H1 (cell line): ENCODE measurements around the gene PSMF1. TPM values are rescaled to one million over a fixed set of nuclear protein-coding genes. Genes with fewer than 3 reads are reported as not detected.
A peak's percentile ranks its signal among the peaks of the same experiment; 100 is the strongest.

Experiments
- CTCF ChIA-PET: fragments of 300-600 bp; sonication (Branson Sonifier 250); formaldehyde crosslinking; loops from one replicate; lab custom pipeline; 2021; ENCODE audit not compliant: partially characterized antibody; lab: Charles Lee
- POLR2A ChIA-PET: fragments of 300-600 bp; sonication (Branson Sonifier 250); formaldehyde crosslinking; loops from one replicate; lab custom pipeline; 2021; ENCODE audit warnings: inconsistent platforms; ENCODE audit not compliant: partially characterized antibody; lab: Charles Lee
- DNase-seq, 2 experiments: peaks; one replicate each; pipeline versions ENCODE4 v3.0.0 to v3.0.0-alpha.2; 2010 to 2022; ENCODE audit warnings: low spot score in 2 of 2, low read depth in 1 of 2, mixed read lengths in 1 of 2
- FAIRE-seq: peaks from 2 replicates; lab custom pipeline; 2011; peaks lifted over from hg19 to GRCh38; lab: Jason Lieb, UNC
- H2AFZ ChIP-seq: 2 replicates; pipeline ENCODE4 v1.8.1; 2012; ENCODE audit warnings: low read length, inconsistent platforms
- H2AK5ac ChIP-seq: 2 replicates; pipeline ENCODE4 v1.6.1; 2013; ENCODE audit warnings: low read depth, low read length
- H2BK120ac ChIP-seq: replicated peaks from 2 replicates; pipeline ENCODE3; 2013; ENCODE audit warnings: low read depth, low read length, inconsistent platforms
- H2BK12ac ChIP-seq: 2 replicates; pipeline ENCODE4 v1.6.1; 2013; ENCODE audit warnings: low read depth, low read length
- H2BK15ac ChIP-seq: 2 replicates; pipeline ENCODE4 v1.6.1; 2013; ENCODE audit warnings: low read length
- H2BK20ac ChIP-seq: 2 replicates; pipeline ENCODE4 v1.6.1; 2013; ENCODE audit warnings: low read length
- H2BK5ac ChIP-seq: 2 replicates; pipeline ENCODE4 v1.6.1; 2013; ENCODE audit warnings: low read depth, low read length
- H3K14ac ChIP-seq: 2 replicates; pipeline ENCODE4 v1.6.1; 2013; ENCODE audit warnings: inconsistent platforms; ENCODE audit not compliant: insufficient read length
- H3K18ac ChIP-seq: 2 replicates; pipeline ENCODE4 v1.6.1; 2013; ENCODE audit warnings: low read length; ENCODE audit errors: extremely low read depth
- H3K23ac ChIP-seq: 2 replicates; pipeline ENCODE4 v1.6.1; 2013; ENCODE audit warnings: inconsistent platforms; ENCODE audit not compliant: insufficient read length
- H3K23me2 ChIP-seq: 2 replicates; pipeline ENCODE4 v1.6.1; 2013; ENCODE audit warnings: low read depth, low read length
- H3K27ac ChIP-seq: 2 replicates; pipeline ENCODE4 v1.6.1; 2011; ENCODE audit warnings: low read depth, low read length, inconsistent platforms
- H3K27me3 ChIP-seq, 4 experiments: replicated peaks in 1 of 4; 1 replicate in 1 of 4; 2 replicates in 3 of 4; pipeline versions ENCODE4 v1.6.1 to v1.8.1; 2011 to 2013; ENCODE audit warnings: low read length in 3 of 4, mild to moderate bottlenecking in 3 of 4, inconsistent platforms in 2 of 4, mixed read lengths in 2 of 4, moderate library complexity in 1 of 4; ENCODE audit not compliant: control insufficient read depth in 3 of 4, insufficient read depth in 3 of 4; ENCODE audit errors: extremely low read depth in 1 of 4
- H3K36me3 ChIP-seq, 4 experiments: 2 replicates each; pipeline versions ENCODE4 v1.6.1 to v1.8.1; 2011 to 2013; ENCODE audit warnings: mild to moderate bottlenecking in 4 of 4, low read length in 3 of 4, moderate library complexity in 2 of 4, control low read depth in 1 of 4, inconsistent platforms in 1 of 4; ENCODE audit not compliant: insufficient read depth in 4 of 4, control insufficient read depth in 2 of 4
- H3K4ac ChIP-seq: replicated peaks from 2 replicates; pipeline ENCODE3; 2013; ENCODE audit warnings: low read length, low read depth, mixed read lengths, inconsistent platforms; ENCODE audit not compliant: insufficient read length
- H3K4me1 ChIP-seq, 4 experiments: replicated peaks in 1 of 4; 1 replicate in 1 of 4; 2 replicates in 3 of 4; pipeline versions ENCODE4 v1.6.1 to v1.8.1; 2011 to 2013; ENCODE audit warnings: low read length in 3 of 4, inconsistent platforms in 2 of 4, mixed read lengths in 1 of 4; ENCODE audit not compliant: insufficient read depth in 4 of 4, control insufficient read depth in 3 of 4
- H3K4me2 ChIP-seq, 2 experiments: 2 replicates each; pipeline versions ENCODE4 v1.6.1 to v1.8.1; 2011 to 2013; ENCODE audit warnings: low read depth in 2 of 2, low read length in 2 of 2, control low read depth in 1 of 2, inconsistent platforms in 1 of 2, mild to moderate bottlenecking in 1 of 2; ENCODE audit not compliant: insufficient read depth in 1 of 2
- H3K4me3 ChIP-seq, 4 experiments: fragments of 200-600, 300-600 bp in 1 of 4; sonication (generic), shearing (Covaris generic), sonication (Bioruptor Twin) in 1 of 4; 2 replicates each; pipeline versions ENCODE4 v1.5.1 to v1.8.1; 2011 to 2016; ENCODE audit warnings: low read length in 4 of 4, low read depth in 3 of 4, control low read depth in 2 of 4, inconsistent platforms in 2 of 4, mild to moderate bottlenecking in 2 of 4, mixed read lengths in 1 of 4, moderate library complexity in 1 of 4; ENCODE audit not compliant: insufficient read depth in 2 of 4; ENCODE audit errors: extremely low read depth in 1 of 4
- H3K56ac ChIP-seq: replicated peaks from 2 replicates; pipeline ENCODE3; 2013; ENCODE audit warnings: low read depth, mild to moderate bottlenecking, mixed read lengths, low read length, inconsistent platforms; ENCODE audit not compliant: insufficient read length
- H3K79me1 ChIP-seq: 2 replicates; pipeline ENCODE4 v1.6.1; 2013; ENCODE audit warnings: low read depth, low read length, control low read depth
- H3K79me2 ChIP-seq, 2 experiments: 2 replicates each; pipeline versions ENCODE4 v1.6.1 to v1.8.1; 2012 to 2013; ENCODE audit warnings: low read length in 2 of 2, mild to moderate bottlenecking in 2 of 2, inconsistent platforms in 1 of 2; ENCODE audit not compliant: insufficient read depth in 2 of 2, control insufficient read depth in 1 of 2
- H3K9ac ChIP-seq, 4 experiments: replicated peaks in 1 of 4; 1 replicate in 1 of 4; 2 replicates in 3 of 4; pipeline versions ENCODE4 v1.6.1 to v1.8.1; 2011 to 2013; ENCODE audit warnings: low read depth in 3 of 4, low read length in 3 of 4, control low read depth in 2 of 4, mild to moderate bottlenecking in 2 of 4, moderate library complexity in 2 of 4, inconsistent platforms in 1 of 4; ENCODE audit errors: extremely low read depth in 1 of 4
- H3K9me3 ChIP-seq, 2 experiments: 2 replicates each; pipeline versions ENCODE4 v1.6.1 to v1.8.1; 2012 to 2013; ENCODE audit warnings: mild to moderate bottlenecking in 2 of 2, moderate library complexity in 2 of 2, control low read depth in 1 of 2, inconsistent platforms in 1 of 2, low read depth in 1 of 2, low read length in 1 of 2, mixed read lengths in 1 of 2; ENCODE audit not compliant: insufficient read depth in 2 of 2
- H4K20me1 ChIP-seq, 2 experiments: replicated peaks in 1 of 2; 2 replicates each; pipeline versions ENCODE3 to v1.8.1; 2011 to 2013; ENCODE audit warnings: inconsistent platforms in 2 of 2, low read length in 2 of 2, mild to moderate bottlenecking in 1 of 2; ENCODE audit not compliant: insufficient read depth in 2 of 2, control insufficient read depth in 1 of 2
- H4K5ac ChIP-seq: 2 replicates; pipeline ENCODE4 v1.6.1; 2013; ENCODE audit warnings: low read length, low read depth, mixed read lengths, inconsistent platforms; ENCODE audit not compliant: insufficient read length
- H4K8ac ChIP-seq: 2 replicates; pipeline ENCODE4 v1.8.0; 2013; ENCODE audit warnings: mild to moderate bottlenecking, moderate library complexity, low read length, inconsistent platforms; ENCODE audit not compliant: insufficient read depth; ENCODE audit errors: extremely low read depth
- H4K91ac ChIP-seq: replicated peaks from 2 replicates; pipeline ENCODE3; 2013; ENCODE audit warnings: low read length, mixed read lengths, inconsistent platforms; ENCODE audit not compliant: insufficient read length
- RAD21 ChIP-seq, 2 experiments: IDR thresholded peaks in 1 of 2; conservative IDR thresholded peaks in 1 of 2; 2 replicates each; pipeline ENCODE4 v1.6.1; 2011; ENCODE audit warnings: low read depth in 2 of 2, low read length in 2 of 2, improper control_type of control experiment in 1 of 2, inconsistent platforms in 1 of 2, mild to moderate bottlenecking in 1 of 2, moderate library complexity in 1 of 2
- YY1 ChIP-seq: IDR thresholded peaks from 2 replicates; pipeline ENCODE4 v1.6.1; 2011; ENCODE audit warnings: low read depth, mild to moderate bottlenecking, low read length
- WGBS, 2 experiments: shearing (Covaris generic) in 1 of 2; methylation state at CpG; one replicate each; pipeline versions ENCODE4 v1.1.6 to v1.1.7; 2013 to 2015; ENCODE audit warnings: low lambda C conversion rate in 2 of 2, mixed read lengths in 2 of 2, inconsistent platforms in 1 of 2, low coverage in 1 of 2, missing lambda C conversion rate in 1 of 2; ENCODE audit not compliant: insufficient replicate concordance in 2 of 2, insufficient coverage in 1 of 2, insufficient read length in 1 of 2; ENCODE audit errors: extremely low coverage in 1 of 2, missing lambda C conversion rate in 1 of 2; 5-methylcytosine and 5-hydroxymethylcytosine counted together
- polyA plus RNA-seq, 7 experiments: library from polyadenylated mRNA; depleted of rRNA in 3 of 7; stranded (reverse) in 5 of 7; unstranded in 2 of 7; fragments of >200 nt in 5 of 7; fragments of 200-250 nt in 2 of 7; gene quantifications; 1 replicate in 5 of 7; 2 replicates in 1 of 7; 4 replicates in 1 of 7; pipeline versions ENCODE4 v1.2.1 to v1.2.3, GENCODE V29; 2011 to 2013; ENCODE audit warnings: missing spikeins in 2 of 7, mixed read lengths in 2 of 7
- total RNA-seq: library from RNA; stranded (reverse); fragmentation: NEBNext Ultra II Directional; extraction: Animal tissue kit (Norgen Biotek cat#: 25700); gene quantifications from 2 replicates; pipeline ENCODE4 v1.2.1, GENCODE V29; 2021
- TF ChIP-seq, protein P1 (sequence below), 3 experiments: IDR thresholded peaks; 1 replicate in 2 of 3; 2 replicates in 1 of 3; pipeline versions ENCODE4 v1.5.1 to v1.6.1; 2011; ENCODE audit warnings: low read length in 3 of 3, mild to moderate bottlenecking in 3 of 3, inconsistent platforms in 2 of 3, low read depth in 1 of 3, moderate library complexity in 1 of 3; ENCODE audit not compliant: insufficient read depth in 1 of 3; ENCODE audit errors: control extremely low read depth in 1 of 3

PSMF1 gene
- total and polyA plus RNA-seq, 2 of the 8 experiments (the other 6 are each of a cell fraction or from before 2014, with no cell fraction given), result 106 to 159 TPM

DNA sequence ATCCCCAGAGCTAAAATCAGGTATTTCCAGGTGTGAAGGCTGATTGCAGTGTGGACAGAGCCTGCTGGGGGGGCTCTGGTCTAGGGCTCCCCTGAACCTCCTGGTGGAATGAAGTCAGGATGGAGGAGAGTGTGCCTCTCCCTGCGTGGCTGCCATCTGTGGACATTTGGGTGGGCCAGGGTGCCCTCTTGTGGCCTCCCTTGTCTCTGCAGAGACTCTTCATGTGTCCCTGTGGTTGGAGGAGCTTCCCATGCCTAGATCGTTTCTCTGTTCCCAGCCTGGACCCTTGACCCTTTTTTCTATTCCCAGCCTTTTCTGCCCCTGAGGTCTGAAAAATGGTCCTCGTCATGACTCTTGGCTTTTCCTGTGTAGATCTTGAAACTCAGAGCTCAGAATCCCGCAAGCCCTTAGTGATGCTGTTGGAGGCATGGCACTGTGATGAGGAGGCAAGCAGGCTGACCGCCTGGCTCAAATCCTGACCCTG, 9.9 kb upstream of the PSMF1 start:
- no peak overlapping the region; the same call in 1 of the 2 replicates for H4K8ac ChIP-seq
- 53% methylated on average over 5 of the region's 5 CpGs; no CpG with 5 or more reads in 1 of the 2 experiments for WGBS, 2 experiments
- H2BK20ac ChIP-seq, result no peak overlapping the region
- H2AFZ ChIP-seq, result 0 out of 2 replicates have a peak overlapping the region, but pooled peaks have one; percentile 25
- 0 out of 2 replicates have a peak overlapping the region, but pooled peaks have one; percentile 27 for H2BK12ac ChIP-seq
- no peak overlapping the region for H3K18ac ChIP-seq
- no peak overlapping the region for H3K14ac ChIP-seq
- H3K27me3 ChIP-seq, result 0 out of 7 replicates have a peak, but pooled peaks cover 0 to 2% (median 0%) of the 10 kb centered on the region in 4 experiments
- H3K9ac ChIP-seq, result no peak overlapping the region
- CTCF ChIA-PET, result interaction anchor here (0.6 to 4.0 kb wide), 45 partner anchors 8 to 817 kb away, joined by 3 to 43 read pairs (median 4); no protein-coding TSS in a partner anchor
- no peak overlapping the region for H3K4me3 ChIP-seq
- no peaks in the 10 kb centered on the region for H3K79me2 ChIP-seq
- H3K79me1 ChIP-seq, result no peaks in the 10 kb centered on the region
- H3K36me3 ChIP-seq, result no peaks in the 10 kb centered on the region
- no peak overlapping the region for H4K91ac ChIP-seq
- H2AK5ac ChIP-seq, result no peak overlapping the region
- no peaks in the 10 kb centered on the region for H3K9me3 ChIP-seq
- POLR2A ChIA-PET, result interaction anchor here (0.9 to 1.0 kb wide), 2 partner anchors 11 kb away, joined by 3 to 4 read pairs; no protein-coding TSS in a partner anchor
- no peak overlapping the region for H2BK15ac ChIP-seq
- no peak overlapping the region for H3K23ac ChIP-seq
- TF ChIP-seq RAD21 (IDR thresholded peaks at IDR 0.05 in 1 of 2, conservative IDR thresholded peaks at IDR 0.05 in 1 of 2; ENCODE audit: low read depth in 2 of 2, low read length in 2 of 2) (peak; percentile 84), YY1 (no peak)
- TF ChIP-seq, protein P1, sequence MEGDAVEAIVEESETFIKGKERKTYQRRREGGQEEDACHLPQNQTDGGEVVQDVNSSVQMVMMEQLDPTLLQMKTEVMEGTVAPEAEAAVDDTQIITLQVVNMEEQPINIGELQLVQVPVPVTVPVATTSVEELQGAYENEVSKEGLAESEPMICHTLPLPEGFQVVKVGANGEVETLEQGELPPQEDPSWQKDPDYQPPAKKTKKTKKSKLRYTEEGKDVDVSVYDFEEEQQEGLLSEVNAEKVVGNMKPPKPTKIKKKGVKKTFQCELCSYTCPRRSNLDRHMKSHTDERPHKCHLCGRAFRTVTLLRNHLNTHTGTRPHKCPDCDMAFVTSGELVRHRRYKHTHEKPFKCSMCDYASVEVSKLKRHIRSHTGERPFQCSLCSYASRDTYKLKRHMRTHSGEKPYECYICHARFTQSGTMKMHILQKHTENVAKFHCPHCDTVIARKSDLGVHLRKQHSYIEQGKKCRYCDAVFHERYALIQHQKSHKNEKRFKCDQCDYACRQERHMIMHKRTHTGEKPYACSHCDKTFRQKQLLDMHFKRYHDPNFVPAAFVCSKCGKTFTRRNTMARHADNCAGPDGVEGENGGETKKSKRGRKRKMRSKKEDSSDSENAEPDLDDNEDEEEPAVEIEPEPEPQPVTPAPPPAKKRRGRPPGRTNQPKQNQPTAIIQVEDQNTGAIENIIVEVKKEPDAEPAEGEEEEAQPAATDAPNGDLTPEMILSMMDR (IDR thresholded peaks at IDR 0.05; ENCODE audit: control extremely low read depth in 1 of 3, insufficient read depth in 1 of 3, low read depth in 1 of 3, low read length in 3 of 3), result peak; percentile 72 to 87 (median 81)
- TF ChIP-seq, all 59 proteins: peak for 2
- peak; percentile 73 for FAIRE-seq
- Histone ChIP-seq H3K27ac (no peak overlapping the region), H3K4me1 (no peaks in the 10 kb centered on the region), H4K20me1 (no peaks in the 10 kb centered on the region), H4K5ac (no peak overlapping the region), H3K4ac (no peak overlapping the region), H3K56ac (no peak overlapping the region), H3K23me2 (no peaks in the 10 kb centered on the region), H2BK5ac (no peak overlapping the region), H3K4me2 (no peak overlapping the region), H2BK120ac (no peak overlapping the region)
- DNase-seq, result peak in 1 of 2 experiments; percentile 82
